AG04450 (cell line): ENCODE results near the gene JMJD8. TPM values are rescaled to one million over a fixed set of nuclear protein-coding genes. Genes with fewer than 3 reads are reported as not detected.

Experiments
- CTCF ChIA-PET: fragments of 300-600, 350-600 bp; formaldehyde crosslinking; extraction: SDS; loops from one replicate; lab custom pipeline; 2022; ENCODE audit warnings: antibody characterized with exemption, inconsistent platforms; lab: Charles Lee
- POLR2A ChIA-PET: fragments of 350-600 bp; formaldehyde crosslinking; extraction: SDS; loops from one replicate; lab custom pipeline; 2021; ENCODE audit warnings: antibody characterized with exemption, inconsistent platforms; lab: Yijun Ruan, JAX
- DNase-seq: peaks from one replicate; pipeline ENCODE4 v3.0.0-alpha.2; 2011; ENCODE audit warnings: low read depth, low spot score
- H3K27ac ChIP-seq: one replicate; pipeline ENCODE4 v1.5.1; 2012; ENCODE audit warnings: low read depth, low read length, control low read depth
- H3K27me3 ChIP-seq: one replicate; pipeline ENCODE4 v1.6.0; 2012; ENCODE audit warnings: low read length; ENCODE audit not compliant: control insufficient read depth, insufficient read depth
- H3K4me3 ChIP-seq: 2 replicates; pipeline ENCODE4 v1.5.1; 2011; ENCODE audit warnings: mild to moderate bottlenecking, low read depth, low read length, control low read depth
- H3K9me3 ChIP-seq: 2 replicates; pipeline ENCODE4 v1.5.1; 2012; ENCODE audit warnings: low read length; ENCODE audit not compliant: control insufficient read depth, insufficient read depth
- CTCF ChIP-seq: IDR thresholded peaks from 2 replicates; pipeline ENCODE4 v1.5.1; 2011; ENCODE audit warnings: low read depth, low read length, control low read depth, inconsistent platforms
- polyA plus RNA-seq: library from polyadenylated mRNA; depleted of rRNA; stranded (reverse); fragments of >200 nt; gene quantifications from 2 replicates; pipeline ENCODE4 v1.2.3, GENCODE V29; 2011

JMJD8 gene
- polyA plus RNA-seq, 1 experiment, result 33.1 TPM

GRCh38 chr16:666572-666971, 17.6 kb downstream of the JMJD8 start:
- CTCF ChIA-PET, result interaction anchor here (1.9 kb wide), 1 partner anchor 15 kb away, joined by 5 read pairs; no protein-coding TSS in a partner anchor

DNA sequence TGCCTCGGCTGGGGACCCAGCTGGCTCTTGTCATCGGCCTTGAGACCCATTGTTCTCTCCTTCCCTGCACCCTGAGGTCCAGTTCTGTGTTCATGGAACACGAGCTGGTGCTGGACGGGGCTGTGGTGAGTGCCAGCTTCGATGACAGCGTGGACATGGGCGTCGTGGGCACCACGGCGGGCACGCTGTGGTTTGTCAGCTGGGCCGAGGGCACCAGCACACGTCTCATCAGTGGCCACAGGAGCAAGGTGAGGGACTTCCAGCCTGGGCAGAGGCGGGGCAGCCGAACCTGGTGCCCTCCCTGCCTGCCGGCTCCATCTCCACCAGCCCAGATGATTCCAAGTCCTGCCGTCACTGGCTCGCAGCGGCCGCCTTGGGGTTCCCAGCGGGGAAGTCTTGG, 21.5 kb downstream of the JMJD8 start:
- no peak for DNase-seq
- CTCF ChIA-PET, result no interaction called here
- Histone ChIP-seq H3K27ac (no peak overlapping the region), H3K27me3 (no peaks in the 10 kb centered on the region), H3K4me3 (no peak overlapping the region), H3K9me3 (no peaks in the 10 kb centered on the region; the same call in 1 of the 2 replicates)
- TF ChIP-seq CTCF, result no peak
- POLR2A ChIA-PET, result no interaction called here

More at GRCh38 chr16:666572-666971, 17.6 kb downstream of the JMJD8 start:
- Histone ChIP-seq H3K4me3 (no peak overlapping the region), H3K27ac (no peak overlapping the region), H3K27me3 (no peaks in the 10 kb centered on the region), H3K9me3 (no peaks in the 10 kb centered on the region; the same call in 1 of the 2 replicates)
- POLR2A ChIA-PET, result interaction anchor here (1.5 kb wide), 1 partner anchor 14 kb away, joined by 4 read pairs; the partner anchor contains the start of gene STUB1
- TF ChIP-seq CTCF, result no peak
- DNase-seq, result no peak

DNA sequence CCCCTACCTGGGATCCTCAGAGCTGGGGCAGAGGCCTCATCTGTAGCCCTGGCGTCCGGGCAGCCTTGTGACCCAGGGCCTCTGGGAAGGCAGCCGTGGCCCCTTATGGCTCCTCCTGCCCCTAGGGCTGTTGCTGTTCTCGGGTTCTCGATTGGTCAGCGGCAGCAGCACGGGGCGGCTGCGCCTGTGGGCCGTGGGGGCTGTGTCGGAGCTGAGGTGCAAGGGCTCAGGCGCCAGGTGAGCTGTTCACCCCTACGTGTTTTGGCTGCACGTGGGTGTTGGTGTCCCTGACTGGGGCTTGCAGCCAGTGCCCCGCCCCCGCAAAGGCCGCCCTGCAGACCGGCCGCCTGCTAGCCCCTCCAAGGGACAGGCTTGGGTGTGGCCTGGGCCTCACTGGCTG, 22.0 kb downstream of the JMJD8 start:
- ChIA-PET CTCF (no interaction called here), POLR2A (no interaction called here)
- TF ChIP-seq CTCF, result no peak
- Histone ChIP-seq H3K4me3 (no peak overlapping the region), H3K27me3 (no peaks in the 10 kb centered on the region), H3K9me3 (no peaks in the 10 kb centered on the region; the same call in 1 of the 2 replicates), H3K27ac (no peak overlapping the region)
- no peak for DNase-seq

DNA sequence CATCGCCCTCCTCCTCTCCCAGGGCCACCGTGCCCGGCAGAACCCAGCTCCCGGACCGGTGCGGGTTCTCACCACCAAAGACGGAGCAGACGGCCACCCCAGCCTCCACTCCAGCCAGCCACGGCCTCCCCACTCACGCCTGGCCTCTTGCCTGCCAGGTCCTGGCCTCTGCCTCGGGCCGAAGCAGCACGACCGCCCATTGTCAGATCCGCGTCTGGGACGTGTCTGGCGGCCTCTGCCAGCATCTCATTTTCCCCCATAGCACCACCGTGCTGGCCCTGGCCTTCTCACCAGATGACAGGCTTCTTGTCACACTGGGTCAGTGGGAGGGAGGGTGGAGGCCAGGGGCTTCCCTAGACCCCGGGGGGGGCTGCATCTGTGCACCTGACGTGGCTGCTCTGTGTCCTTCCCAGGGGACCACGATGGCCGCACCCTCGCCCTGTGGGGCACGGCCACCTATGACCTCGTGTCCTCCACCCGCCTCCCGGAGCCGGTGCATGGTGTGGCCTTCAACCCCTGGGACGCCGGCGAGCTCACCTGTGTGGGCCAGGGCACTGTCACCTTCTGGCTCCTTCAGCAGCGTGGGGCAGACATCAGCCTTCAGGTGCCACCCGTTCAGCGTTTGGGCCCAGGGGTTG, 22.8 kb downstream of the JMJD8 start:
- peak; percentile 5; the same call in 1 of the 2 replicates for TF ChIP-seq CTCF
- CTCF ChIA-PET, result interaction anchor here (1.0 kb wide), 1 partner anchor 15 kb away, joined by 3 read pairs; no protein-coding TSS in a partner anchor

More for the DNA sequence above, 22.8 kb downstream of the JMJD8 start:
- no peak overlapping the region for H3K4me3 ChIP-seq
- no peak for DNase-seq
- no peaks in the 10 kb centered on the region; the same call in 1 of the 2 replicates for H3K9me3 ChIP-seq
- POLR2A ChIA-PET, result interaction anchor here (0.7 kb wide), 2 partner anchors 46 to 73 kb away, joined by 3 read pairs; no protein-coding TSS in a partner anchor
- H3K27me3 ChIP-seq, result no peaks in the 10 kb centered on the region
- peak overlapping the region; percentile 11 for H3K27ac ChIP-seq
